Type B pancreatic cell (in vitro differentiated cells): ENCODE data around the gene MED29. TPM values are rescaled to one million over a fixed set of nuclear protein-coding genes. Genes with fewer than 3 reads are reported as not detected.

ENCODE experiments used
- DNase-seq: peaks from one replicate; pipeline ENCODE4 v3.0.0; 2021; ENCODE audit warnings: mixed read lengths; ENCODE audit not compliant: unreplicated experiment; ENCODE audit errors: extremely low spot score
- H3K27ac Mint-ChIP-seq: 2 replicates; pipeline ENCODE4 v1.8.0; 2021; ENCODE audit warnings: mild to moderate bottlenecking, mixed read lengths
- H3K27me3 Mint-ChIP-seq: 2 replicates; pipeline ENCODE4 v1.8.0; 2021; ENCODE audit warnings: mixed read lengths
- H3K36me3 Mint-ChIP-seq: 2 replicates; pipeline ENCODE4 v1.8.0; 2021; ENCODE audit warnings: mixed read lengths
- H3K4me1 Mint-ChIP-seq: one replicate; pipeline ENCODE4 v1.8.0; 2021; ENCODE audit warnings: mixed read lengths; ENCODE audit not compliant: unreplicated experiment
- H3K4me3 Mint-ChIP-seq: 2 replicates; pipeline ENCODE4 v1.8.0; 2021; ENCODE audit warnings: mild to moderate bottlenecking, mixed read lengths
- H3K9me3 Mint-ChIP-seq: 2 replicates; pipeline ENCODE4 v1.8.0; 2021; ENCODE audit warnings: mixed read lengths
- CTCF ChIP-seq: fragments of 200-600 bp; sonication (generic); conservative IDR thresholded peaks from 2 replicates; pipeline ENCODE4 v1.5.0; 2021; ENCODE audit warnings: antibody characterized with exemption, mild to moderate bottlenecking
- long read RNA-seq: library from polyadenylated mRNA; unstranded; transcript quantifications from one replicate; pipeline ENCODE4 v2.0.0, GENCODE V29; 2020
- total RNA-seq: library from RNA; stranded (reverse); gene quantifications from 2 replicates; pipeline ENCODE4 v1.2.1, GENCODE V29; 2021; ENCODE audit warnings: low replicate concordance

Gene MED29
- 37.3 and 40.8 TPM in 2 replicates for total RNA-seq
- long read RNA-seq, transcript MED29-201 (4 exons, 3,653 nt), result major isoform, 16 of 20 reads
- long read RNA-seq, partial matches to known transcripts, result 0 of 20 reads
- long read RNA-seq, other reads (novel, unspliced or antisense), result 4 of 20 reads

- peak within 1 kb of the TSS; percentile 97 for H3K27ac Mint-ChIP-seq
- DNase-seq, result peak; percentile 94
- peaks cover 15% of the 10 kb centered on the region for H3K36me3 Mint-ChIP-seq
- peaks cover 18% of the 10 kb centered on the region for H3K4me1 Mint-ChIP-seq
- TF ChIP-seq CTCF, result no peak
- H3K9me3 Mint-ChIP-seq, result no peaks in the 10 kb centered on the region
- H3K4me3 Mint-ChIP-seq, result peak within 1 kb of the TSS; percentile 97
- H3K27me3 Mint-ChIP-seq, result no peaks in the 10 kb centered on the region
Observed at GRCh38 chr19:39390751-39391437, at the start of gene MED29, which contains the start of gene PAF1. Gene MED29 (plus strand): TSS chr19:39391378. CDS start chr19:39391423, 45 bp downstream. Gene PAF1 (minus strand): TSS chr19:39391106. CDS start chr19:39390864, 242 bp downstream.

- H3K4me3 Mint-ChIP-seq, result peak within 1 kb of the TSS; percentile 96
- H3K4me1 Mint-ChIP-seq, result peaks cover 48% of the 10 kb centered on the region
- no peaks in the 10 kb centered on the region for H3K9me3 Mint-ChIP-seq
- TF ChIP-seq CTCF, result peak; percentile 86
- peaks cover 16% of the 10 kb centered on the region for H3K36me3 Mint-ChIP-seq
- H3K27ac Mint-ChIP-seq, result peak within 1 kb of the TSS; percentile 94
- peaks cover 3% of the 10 kb centered on the region for H3K27me3 Mint-ChIP-seq
- DNase-seq, result peak; percentile 100
Observed at GRCh38 chr19:39341719-39342604, 49.2 kb upstream of the MED29 start, which contains the start of gene SAMD4B. Gene SAMD4B (plus strand): TSS chr19:39342421. CDS start chr19:39356894, 14,473 bp downstream.

GRCh38 chr19:39342647-39343305, 48.4 kb upstream of the MED29 start:
- no peak for DNase-seq

GRCh38 chr19:39345956-39346355, 45.2 kb upstream of the MED29 start:
- TF ChIP-seq CTCF, result no peak
- Mint-ChIP-seq H3K4me1 (peaks cover 59% of the 10 kb centered on the region), H3K9me3 (no peaks in the 10 kb centered on the region), H3K27ac (peak overlapping the region; percentile 86), H3K4me3 (peak overlapping the region; percentile 91), H3K27me3 (no peaks in the 10 kb centered on the region), H3K36me3 (peaks cover 33% of the 10 kb centered on the region)
- DNase-seq, result no peak

More at GRCh38 chr19:39342647-39343305, 48.4 kb upstream of the MED29 start:
- Mint-ChIP-seq H3K36me3 (peaks cover 20% of the 10 kb centered on the region), H3K27ac (peak overlapping the region; percentile 86), H3K27me3 (no peaks in the 10 kb centered on the region), H3K9me3 (no peaks in the 10 kb centered on the region), H3K4me1 (peaks cover 56% of the 10 kb centered on the region), H3K4me3 (peak overlapping the region; percentile 91)
- no peak for TF ChIP-seq CTCF
